Mesendoderm (in vitro differentiated cells): ENCODE results near the gene CDKN2B.
A peak's percentile ranks its signal among the peaks of the same experiment; 100 is the strongest.

Experiments used
- DNase-seq: peaks from one replicate; pipeline ENCODE4 v3.0.0; 2013
- H2AK5ac ChIP-seq: 2 replicates; pipeline ENCODE4 v1.6.1; 2013; ENCODE audit warnings: low read length, inconsistent platforms
- H2BK120ac ChIP-seq: 2 replicates; pipeline ENCODE4 v1.6.1; 2013; ENCODE audit warnings: low read depth, mild to moderate bottlenecking, low read length, moderate library complexity, mixed read lengths
- H2BK15ac ChIP-seq: replicated peaks from 2 replicates; pipeline ENCODE4 v1.6.1; 2013; ENCODE audit warnings: low read depth, mild to moderate bottlenecking, moderate library complexity
- H2BK5ac ChIP-seq: 2 replicates; pipeline ENCODE4 v1.6.1; 2013; ENCODE audit warnings: low read length, inconsistent platforms
- H3K18ac ChIP-seq: 2 replicates; pipeline ENCODE4 v1.6.1; 2013; ENCODE audit warnings: mild to moderate bottlenecking, low read length, mixed read lengths
- H3K23ac ChIP-seq: one replicate; pipeline ENCODE4 v1.6.1; 2013; ENCODE audit warnings: low read length
- H3K27ac ChIP-seq: 2 replicates; pipeline ENCODE4 v1.5.1; 2013; ENCODE audit warnings: low read depth, mild to moderate bottlenecking, inconsistent platforms, low read length, moderate library complexity
- H3K27me3 ChIP-seq: 2 replicates; pipeline ENCODE4 v1.6.1; 2013; ENCODE audit warnings: low read length, control low read depth, mild to moderate bottlenecking, inconsistent platforms; ENCODE audit not compliant: insufficient read depth, poor library complexity
- H3K36me3 ChIP-seq: 2 replicates; pipeline ENCODE4 v1.6.1; 2013; ENCODE audit warnings: low read length, inconsistent platforms; ENCODE audit not compliant: control insufficient read depth, insufficient read depth
- H3K4ac ChIP-seq: one replicate; pipeline ENCODE4 v1.6.1; 2013; ENCODE audit warnings: low read depth, mild to moderate bottlenecking, low read length, moderate library complexity
- H3K4me1 ChIP-seq: 2 replicates; pipeline ENCODE4 v1.6.1; 2013; ENCODE audit warnings: low read depth, low read length, inconsistent platforms; ENCODE audit not compliant: control insufficient read depth
- H3K4me2 ChIP-seq: 2 replicates; pipeline ENCODE4 v1.6.1; 2013; ENCODE audit warnings: low read length
- H3K4me3 ChIP-seq: 2 replicates; pipeline ENCODE4 v1.5.1; 2013; ENCODE audit warnings: mild to moderate bottlenecking, low read length
- H3K56ac ChIP-seq: one replicate; pipeline ENCODE4 v1.6.1; 2013; ENCODE audit warnings: low read length
- H3K79me1 ChIP-seq: 2 replicates; pipeline ENCODE4 v1.6.1; 2013; ENCODE audit warnings: low read length, inconsistent platforms
- H3K79me2 ChIP-seq: 2 replicates; pipeline ENCODE4 v1.6.1; 2013; ENCODE audit warnings: mild to moderate bottlenecking, low read length; ENCODE audit not compliant: control insufficient read depth, insufficient read depth
- H3K9ac ChIP-seq: 2 replicates; pipeline ENCODE4 v1.6.1; 2013; ENCODE audit warnings: low read length, inconsistent platforms
- H4K5ac ChIP-seq: one replicate; pipeline ENCODE4 v1.6.1; 2013; ENCODE audit warnings: low read length
- H4K8ac ChIP-seq: one replicate; pipeline ENCODE4 v1.6.1; 2013; ENCODE audit warnings: low read depth, mild to moderate bottlenecking, control low read depth, low read length, moderate library complexity
- WGBS: extraction: QIAGEN DNeasy Blood & Tissue Kit; methylation state at CpG from one replicate; pipeline ENCODE4 v1.1.7; 2013; ENCODE audit warnings: low lambda C conversion rate, missing lambda C conversion rate; ENCODE audit not compliant: insufficient coverage; ENCODE audit errors: extremely low coverage; 5-methylcytosine and 5-hydroxymethylcytosine counted together

Gene CDKN2B

GRCh38 chr9:21976334-21976875 is 32.7 kb downstream of the CDKN2B start:
- no CpG with 5 or more reads among the region's 19 CpGs for WGBS
- H4K8ac ChIP-seq: no peak overlapping the region
- no peak overlapping the region for H3K4me2 ChIP-seq
- H3K4me3 ChIP-seq: no peak overlapping the region
- DNase-seq: no peak
- no peak overlapping the region for H3K23ac ChIP-seq
- no peaks in the 10 kb centered on the region for H3K79me1 ChIP-seq
- H3K56ac ChIP-seq: no peak overlapping the region
- H4K5ac ChIP-seq: no peak overlapping the region
- H3K9ac ChIP-seq: no peak overlapping the region
- no peak overlapping the region for H2BK15ac ChIP-seq
- H3K79me2 ChIP-seq: no peaks in the 10 kb centered on the region
- H2AK5ac ChIP-seq: no peak overlapping the region
- no peak overlapping the region for H2BK5ac ChIP-seq
- no peaks in the 10 kb centered on the region for H3K36me3 ChIP-seq
- H3K27ac ChIP-seq: no peak overlapping the region
- no peak overlapping the region for H2BK120ac ChIP-seq
- peaks cover 2% of the 10 kb centered on the region for H3K4me1 ChIP-seq
- no peak overlapping the region for H3K18ac ChIP-seq
- no peak overlapping the region for H3K4ac ChIP-seq
- H3K27me3 ChIP-seq: peaks cover 41% of the 10 kb centered on the region

DNA sequence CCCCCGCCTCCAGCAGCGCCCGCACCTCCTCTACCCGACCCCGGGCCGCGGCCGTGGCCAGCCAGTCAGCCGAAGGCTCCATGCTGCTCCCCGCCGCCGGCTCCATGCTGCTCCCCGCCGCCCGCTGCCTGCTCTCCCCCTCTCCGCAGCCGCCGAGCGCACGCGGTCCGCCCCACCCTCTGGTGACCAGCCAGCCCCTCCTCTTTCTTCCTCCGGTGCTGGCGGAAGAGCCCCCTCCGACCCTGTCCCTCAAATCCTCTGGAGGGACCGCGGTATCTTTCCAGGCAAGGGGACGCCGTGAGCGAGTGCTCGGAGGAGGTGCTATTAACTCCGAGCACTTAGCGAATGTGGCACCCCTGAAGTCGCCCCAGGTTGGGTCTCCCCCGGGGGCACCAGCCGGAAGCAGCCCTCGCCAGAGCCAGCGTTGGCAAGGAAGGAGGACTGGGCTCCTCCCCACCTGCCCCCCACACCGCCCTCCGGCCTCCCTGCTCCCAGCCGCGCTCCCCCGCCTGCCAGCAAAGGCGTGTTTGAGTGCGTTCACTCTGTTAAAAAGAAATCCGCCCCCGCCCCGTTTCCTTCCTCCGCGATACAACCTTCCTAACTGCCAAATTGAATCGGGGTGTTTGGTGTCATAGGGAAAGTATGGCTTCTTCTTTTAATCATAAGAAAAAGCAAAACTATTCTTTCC is 34.2 kb downstream of the CDKN2B start:
- no CpG with 5 or more reads among the region's 51 CpGs for WGBS

DNA sequence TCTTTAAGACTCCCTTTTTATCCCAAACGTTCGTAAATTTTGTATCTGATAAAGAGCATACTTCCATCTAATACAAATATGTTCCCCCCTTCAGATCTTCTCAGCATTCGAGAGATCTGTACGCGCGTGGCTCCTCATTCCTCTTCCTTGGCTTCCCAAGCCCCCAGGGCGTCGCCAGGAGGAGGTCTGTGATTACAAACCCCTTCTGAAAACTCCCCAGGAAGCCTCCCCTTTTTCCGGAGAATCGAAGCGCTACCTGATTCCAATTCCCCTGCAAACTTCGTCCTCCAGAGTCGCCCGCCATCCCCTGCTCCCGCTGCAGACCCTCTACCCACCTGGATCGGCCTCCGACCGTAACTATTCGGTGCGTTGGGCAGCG is 34.8 kb downstream of the CDKN2B start:
- no CpG with 5 or more reads among the region's 21 CpGs for WGBS
- Histone ChIP-seq H3K4me3 (no peak overlapping the region), H3K27ac (no peak overlapping the region), H3K4me1 (peaks cover 2% of the 10 kb centered on the region), H3K36me3 (no peaks in the 10 kb centered on the region), H3K4ac (no peak overlapping the region), H4K8ac (no peak overlapping the region), H3K79me2 (no peaks in the 10 kb centered on the region), H3K9ac (peak overlapping the region; percentile 44), H3K23ac (no peak overlapping the region), H2BK5ac (no peak overlapping the region), H3K18ac (no peak overlapping the region), H3K4me2 (peak overlapping the region; percentile 55), H2AK5ac (no peak overlapping the region), H2BK120ac (no peak overlapping the region), H3K79me1 (no peaks in the 10 kb centered on the region), H3K56ac (peak overlapping the region; percentile 59), H3K27me3 (peaks cover 58% of the 10 kb centered on the region), H2BK15ac (no peak overlapping the region), H4K5ac (no peak overlapping the region)
- DNase-seq: peak; percentile 62

More for the DNA sequence above, 34.2 kb downstream of the CDKN2B start:
- Histone ChIP-seq H3K27ac (no peak overlapping the region), H3K4ac (no peak overlapping the region), H3K9ac (peak overlapping the region; percentile 44), H3K36me3 (no peaks in the 10 kb centered on the region), H2BK120ac (no peak overlapping the region), H3K4me2 (peak overlapping the region; percentile 55), H3K18ac (no peak overlapping the region), H3K23ac (no peak overlapping the region), H3K4me3 (peak overlapping the region; percentile 35), H2BK5ac (no peak overlapping the region), H3K79me1 (no peaks in the 10 kb centered on the region), H3K56ac (peak overlapping the region; percentile 59), H4K5ac (no peak overlapping the region), H2AK5ac (no peak overlapping the region), H3K79me2 (no peaks in the 10 kb centered on the region), H2BK15ac (no peak overlapping the region), H3K4me1 (peaks cover 2% of the 10 kb centered on the region), H3K27me3 (peaks cover 55% of the 10 kb centered on the region), H4K8ac (no peak overlapping the region)
- peak; percentile 80 for DNase-seq

- peaks cover 66% of the 10 kb centered on the region for H3K27me3 ChIP-seq
- H2BK5ac ChIP-seq: no peak overlapping the region
- H2BK15ac ChIP-seq: no peak overlapping the region
- no peak overlapping the region for H3K9ac ChIP-seq
- H3K4me1 ChIP-seq: peaks cover 2% of the 10 kb centered on the region
- H3K79me1 ChIP-seq: no peaks in the 10 kb centered on the region
- H3K4ac ChIP-seq: no peak overlapping the region
- no peak overlapping the region for H2AK5ac ChIP-seq
- no peak overlapping the region for H2BK120ac ChIP-seq
- H3K18ac ChIP-seq: no peak overlapping the region
- H4K8ac ChIP-seq: no peak overlapping the region
- no peak overlapping the region for H3K23ac ChIP-seq
- no peak overlapping the region for H3K27ac ChIP-seq
- H3K4me3 ChIP-seq: no peak overlapping the region
- H3K4me2 ChIP-seq: no peak overlapping the region
- H4K5ac ChIP-seq: no peak overlapping the region
- no peak overlapping the region for H3K56ac ChIP-seq
- no peak for DNase-seq
- no peaks in the 10 kb centered on the region for H3K79me2 ChIP-seq
- H3K36me3 ChIP-seq: no peaks in the 10 kb centered on the region
Measured at GRCh38 chr9:21972361-21972760, 36.7 kb downstream of the CDKN2B start.

DNA sequence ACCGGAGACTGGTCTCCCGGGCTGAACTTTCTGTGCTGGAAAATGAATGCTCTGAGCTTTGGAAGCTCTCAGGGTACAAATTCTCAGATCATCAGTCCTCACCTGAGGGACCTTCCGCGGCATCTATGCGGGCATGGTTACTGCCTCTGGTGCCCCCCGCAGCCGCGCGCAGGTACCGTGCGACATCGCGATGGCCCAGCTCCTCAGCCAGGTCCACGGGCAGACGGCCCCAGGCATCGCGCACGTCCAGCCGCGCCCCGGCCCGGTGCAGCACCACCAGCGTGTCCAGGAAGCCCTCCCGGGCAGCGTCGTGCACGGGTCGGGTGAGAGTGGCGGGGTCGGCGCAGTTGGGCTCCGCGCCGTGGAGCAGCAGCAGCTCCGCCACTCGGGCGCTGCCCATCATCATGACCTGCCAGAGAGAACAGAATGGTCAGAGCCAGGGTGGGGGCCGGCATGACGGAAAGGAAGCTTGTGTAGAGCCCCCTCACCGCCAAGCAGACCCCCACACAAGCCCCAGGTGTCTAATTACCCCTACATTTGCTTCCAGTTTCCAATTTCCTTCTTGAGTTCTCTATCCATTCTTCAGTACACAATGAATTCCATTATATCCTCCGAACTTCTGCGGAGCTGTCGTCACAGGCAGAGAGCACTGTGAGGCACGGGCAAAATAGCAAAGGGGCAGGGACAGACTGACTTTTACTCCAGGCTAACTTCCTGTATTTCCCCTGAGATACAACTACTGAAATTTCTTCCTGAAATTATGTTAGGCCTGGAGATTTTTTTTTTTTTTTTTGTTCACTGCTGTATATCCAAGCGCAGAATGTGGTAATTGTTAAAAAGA is 38.1 kb downstream of the CDKN2B start:
- H3K27ac ChIP-seq: no peak overlapping the region
- H3K36me3 ChIP-seq: no peaks in the 10 kb centered on the region
- no peak overlapping the region for H3K4ac ChIP-seq
- H3K27me3 ChIP-seq: peaks cover 69% of the 10 kb centered on the region
- no peaks in the 10 kb centered on the region for H3K79me2 ChIP-seq
- DNase-seq: peak; percentile 29
- H4K8ac ChIP-seq: no peak overlapping the region
- no peak overlapping the region for H3K9ac ChIP-seq
- no peak overlapping the region for H2AK5ac ChIP-seq
- H3K56ac ChIP-seq: no peak overlapping the region
- H3K79me1 ChIP-seq: no peaks in the 10 kb centered on the region
- H2BK5ac ChIP-seq: no peak overlapping the region
- peak overlapping the region; percentile 13 for H3K4me2 ChIP-seq
- no peak overlapping the region for H3K18ac ChIP-seq
- no CpG with 5 or more reads among the region's 45 CpGs for WGBS
- no peak overlapping the region for H3K4me3 ChIP-seq
- no peak overlapping the region for H3K23ac ChIP-seq
- no peak overlapping the region for H2BK15ac ChIP-seq
- no peak overlapping the region for H2BK120ac ChIP-seq
- H3K4me1 ChIP-seq: peaks cover 2% of the 10 kb centered on the region
- H4K5ac ChIP-seq: no peak overlapping the region
